ENCODE results near the gene CEP170B.
"Not testable (repeated sequence)": the region's sequence is repeated elsewhere in the genome, so short reads cannot be mapped to it uniquely, and the experiment has no call there.

CEP170B gene

DNA sequence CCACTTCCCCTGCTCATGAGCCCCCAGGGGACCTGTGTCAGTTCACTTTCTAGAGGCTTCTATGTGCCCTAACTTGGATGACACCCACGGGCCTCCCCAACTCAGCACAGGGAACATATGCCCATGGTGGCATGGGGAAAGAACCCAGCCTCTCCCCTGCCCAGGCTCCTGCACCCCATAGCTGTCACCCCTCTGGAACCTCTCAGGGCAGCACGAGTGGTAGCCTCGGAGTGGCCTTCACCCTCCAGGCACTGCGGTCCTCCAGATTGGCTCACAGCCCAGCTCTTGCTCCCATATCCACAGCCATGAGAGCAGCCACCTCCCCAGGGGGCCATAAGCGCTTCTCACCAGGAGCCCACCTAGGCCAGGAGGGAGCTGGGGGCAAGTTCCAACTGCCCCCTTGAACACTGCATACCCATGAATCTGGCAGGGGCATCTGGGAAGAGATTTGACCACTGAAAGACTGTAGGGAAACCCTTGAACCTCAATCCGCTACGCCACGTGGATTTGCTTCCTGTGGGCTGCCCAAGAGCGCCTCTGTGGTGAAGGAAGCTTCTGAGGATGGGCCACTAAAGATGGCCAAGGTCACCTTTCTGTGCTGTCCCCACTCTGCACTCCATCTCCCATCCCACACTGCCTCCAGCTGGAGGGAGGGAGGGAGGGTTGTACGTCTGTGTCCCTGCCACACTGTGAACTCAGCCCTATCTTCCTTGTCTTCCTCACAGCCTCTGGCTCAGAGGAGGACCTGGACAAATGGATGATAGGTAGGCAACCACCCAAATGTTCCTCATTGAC is 71.5 kb downstream of the CEP170B start:
- H3K36me3 ChIP-seq (ENCODE audit: control insufficient read depth, insufficient read depth, low read length), result peaks cover 11% of the 10 kb centered on the region
- H3K27me3 ChIP-seq (ENCODE audit: control insufficient read depth, insufficient read depth, low read length), result peaks cover 6% of the 10 kb centered on the region

DNA sequence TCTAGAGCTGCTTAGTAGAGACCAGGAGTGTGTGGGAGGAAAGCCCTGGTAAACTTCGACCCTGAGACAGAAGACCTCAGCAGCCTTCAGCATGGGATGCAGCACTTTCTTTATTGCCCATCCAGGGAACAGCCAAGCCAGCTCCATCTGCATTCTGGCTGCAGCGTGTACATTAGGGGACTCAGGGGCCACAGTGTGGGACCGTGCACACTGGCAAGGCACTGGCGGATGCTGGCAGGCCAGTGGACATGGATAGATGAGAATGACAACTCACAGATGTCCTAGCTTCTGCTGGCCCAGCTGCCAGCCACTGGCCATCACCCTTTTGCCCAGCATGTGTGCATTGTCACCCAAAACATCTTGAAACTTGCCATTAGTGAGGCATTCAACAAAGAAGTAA is 72.1 kb downstream of the CEP170B start:
- Histone ChIP-seq H3K27me3 (ENCODE audit: control insufficient read depth, insufficient read depth, low read length) (peaks cover 6% of the 10 kb centered on the region), H3K9ac (ENCODE audit: low read length) (no peak overlapping the region)

More for the DNA sequence above, 71.5 kb downstream of the CEP170B start:
- Histone ChIP-seq H3K9ac (ENCODE audit: low read length) (no peak overlapping the region), H3K4me1 (ENCODE audit: control insufficient read depth, insufficient read depth, low read length) (no peaks in the 10 kb centered on the region), H3K4me3 (ENCODE audit: low read length) (no peak overlapping the region), H3K27ac (ENCODE audit: low read depth, low read length) (no peak overlapping the region)

DNA sequence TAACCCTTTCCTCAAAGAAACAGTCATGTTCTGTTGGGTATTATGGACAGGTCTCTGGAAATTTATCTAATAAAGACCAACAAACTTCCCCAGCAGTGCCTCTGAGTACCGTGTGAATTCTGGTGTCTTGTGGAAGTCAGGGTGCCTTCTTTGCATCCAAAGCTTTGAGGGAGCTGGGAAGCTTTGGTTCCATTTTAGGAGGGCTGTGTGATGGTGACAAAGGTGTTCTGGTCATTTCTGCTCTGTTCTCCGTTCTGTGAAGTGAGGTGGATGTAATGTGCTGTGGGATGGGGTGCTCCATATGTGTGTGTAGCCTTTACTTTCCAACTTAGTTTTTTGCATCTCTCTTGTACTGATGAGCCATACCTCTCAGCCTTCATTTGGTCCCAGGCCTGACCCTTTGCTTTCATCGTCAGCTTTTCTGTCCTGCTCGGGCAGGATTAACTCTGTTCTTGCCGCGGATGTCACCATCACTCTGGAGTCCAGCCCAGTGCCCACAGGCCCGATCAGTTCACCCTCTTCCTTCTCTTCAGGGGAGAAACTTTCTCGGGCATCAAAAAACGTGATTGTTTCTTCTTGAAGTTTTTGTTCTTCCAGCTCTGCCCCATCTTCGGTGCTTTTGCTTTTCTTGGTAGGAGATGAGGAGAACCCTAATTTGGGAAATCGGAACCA is 72.8 kb downstream of the CEP170B start:
- peaks cover 6% of the 10 kb centered on the region for H3K27me3 ChIP-seq (ENCODE audit: control insufficient read depth, insufficient read depth, low read length)
- H3K9ac ChIP-seq (ENCODE audit: low read length), result no peak overlapping the region
- no peaks in the 10 kb centered on the region for H3K4me1 ChIP-seq (ENCODE audit: control insufficient read depth, insufficient read depth, low read length)
- H3K27ac ChIP-seq (ENCODE audit: low read depth, low read length), result no peak overlapping the region
- H3K36me3 ChIP-seq (ENCODE audit: control insufficient read depth, insufficient read depth, low read length), result peaks cover 11% of the 10 kb centered on the region
- no peak overlapping the region for H3K4me3 ChIP-seq (ENCODE audit: low read length)

More for the DNA sequence above, 72.1 kb downstream of the CEP170B start:
- H3K36me3 ChIP-seq (ENCODE audit: control insufficient read depth, insufficient read depth, low read length), result peaks cover 11% of the 10 kb centered on the region
- no peak overlapping the region for H3K27ac ChIP-seq (ENCODE audit: low read depth, low read length)
- H3K4me3 ChIP-seq (ENCODE audit: low read length), result no peak overlapping the region
- no peaks in the 10 kb centered on the region for H3K4me1 ChIP-seq (ENCODE audit: control insufficient read depth, insufficient read depth, low read length)

DNA sequence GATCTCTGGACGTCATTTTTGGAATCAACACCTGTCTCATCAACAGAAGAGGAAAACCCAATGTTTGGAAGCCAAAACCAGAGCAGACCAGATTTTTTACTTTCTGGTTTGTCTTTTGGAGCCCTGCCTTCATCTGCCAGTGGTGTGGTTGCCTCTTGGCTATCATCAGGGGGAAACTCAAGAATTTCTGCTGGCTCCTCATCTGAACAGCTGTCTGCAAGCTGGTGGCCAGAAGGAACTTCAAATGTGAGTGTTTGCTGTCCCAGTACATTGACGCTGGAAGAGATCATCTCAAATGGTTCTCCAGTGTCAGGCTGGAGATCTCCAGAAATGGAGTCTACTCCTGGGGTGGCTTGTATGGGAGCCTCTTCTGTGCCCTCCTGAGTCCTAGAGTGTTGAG is 73.4 kb downstream of the CEP170B start:
- no peak overlapping the region for H3K4me3 ChIP-seq (ENCODE audit: low read length)
- no peak overlapping the region for H3K27ac ChIP-seq (ENCODE audit: low read depth, low read length)
- H3K4me1 ChIP-seq (ENCODE audit: control insufficient read depth, insufficient read depth, low read length), result no peaks in the 10 kb centered on the region
- H3K9ac ChIP-seq (ENCODE audit: low read length), result no peak overlapping the region
- H3K36me3 ChIP-seq (ENCODE audit: control insufficient read depth, insufficient read depth, low read length), result peaks cover 11% of the 10 kb centered on the region
- peaks cover 6% of the 10 kb centered on the region for H3K27me3 ChIP-seq (ENCODE audit: control insufficient read depth, insufficient read depth, low read length)

DNA sequence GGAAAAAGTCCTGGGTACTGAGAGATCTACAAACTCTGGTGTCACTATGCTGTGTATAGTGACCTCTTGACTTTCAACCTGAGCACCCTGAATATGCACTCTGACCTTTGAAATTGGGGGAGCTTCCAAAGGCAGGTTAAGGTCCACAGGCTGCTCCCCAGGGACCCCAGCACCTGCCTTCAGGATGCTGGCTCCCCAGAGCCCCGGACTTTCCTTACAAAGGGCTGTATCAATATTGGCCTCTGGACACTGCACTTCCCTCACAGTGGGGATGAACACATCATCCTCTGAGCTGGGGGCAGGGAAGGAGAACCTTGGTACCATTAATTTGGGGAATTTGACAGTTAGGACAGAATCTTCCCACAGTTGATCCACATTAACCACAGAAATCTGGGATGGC is 73.9 kb downstream of the CEP170B start:
- Histone ChIP-seq H3K9ac (ENCODE audit: low read length) (no peak overlapping the region), H3K27me3 (ENCODE audit: control insufficient read depth, insufficient read depth, low read length) (peaks cover 6% of the 10 kb centered on the region), H3K27ac (ENCODE audit: low read depth, low read length) (no peak overlapping the region), H3K4me1 (ENCODE audit: control insufficient read depth, insufficient read depth, low read length) (no peaks in the 10 kb centered on the region), H3K4me3 (ENCODE audit: low read length) (no peak overlapping the region), H3K36me3 (ENCODE audit: control insufficient read depth, insufficient read depth, low read length) (peaks cover 11% of the 10 kb centered on the region)

DNA sequence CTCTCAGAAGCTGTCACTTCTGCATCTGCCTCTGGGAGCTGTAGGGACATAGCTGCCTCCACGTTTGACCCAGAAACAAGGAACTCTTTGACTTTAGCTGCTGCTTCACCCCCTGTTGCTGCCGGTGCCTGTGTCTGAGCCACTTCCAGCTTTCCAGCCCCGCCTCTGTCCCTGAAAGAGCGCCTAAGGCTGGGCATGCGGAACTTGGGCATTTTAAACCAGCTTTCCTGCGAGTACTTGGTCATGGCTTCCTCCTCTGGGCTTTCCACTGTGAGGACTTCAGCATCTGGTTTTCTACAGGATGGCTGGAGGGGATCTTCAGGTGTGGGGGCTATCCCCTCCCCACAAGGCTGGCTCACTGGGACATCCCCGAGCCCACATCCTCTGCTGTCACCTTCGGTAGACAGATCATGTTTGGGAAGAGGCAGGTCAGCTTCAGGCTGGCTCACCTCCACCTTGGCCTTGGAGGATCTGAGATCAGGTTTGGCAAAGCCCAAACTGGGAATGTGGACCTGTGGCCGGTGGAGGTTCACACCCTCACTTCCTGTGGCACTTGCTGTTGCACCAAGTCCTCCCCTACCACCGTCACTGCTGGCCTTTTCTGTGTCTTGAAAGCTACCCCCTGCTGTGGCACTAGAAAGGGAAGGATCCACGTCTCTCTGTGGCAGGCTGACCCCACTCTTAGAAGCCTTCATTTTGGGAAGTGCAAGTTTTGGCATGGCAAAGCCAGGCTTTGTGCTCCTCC is 74.8 kb downstream of the CEP170B start:
- Histone ChIP-seq H3K9ac (ENCODE audit: low read length) (no peak overlapping the region), H3K27ac (ENCODE audit: low read depth, low read length) (no peak overlapping the region), H3K36me3 (ENCODE audit: control insufficient read depth, insufficient read depth, low read length) (peaks cover 11% of the 10 kb centered on the region), H3K4me3 (ENCODE audit: low read length) (no peak overlapping the region), H3K4me1 (ENCODE audit: control insufficient read depth, insufficient read depth, low read length) (no peaks in the 10 kb centered on the region), H3K27me3 (ENCODE audit: control insufficient read depth, insufficient read depth, low read length) (peaks cover 2% of the 10 kb centered on the region)

DNA sequence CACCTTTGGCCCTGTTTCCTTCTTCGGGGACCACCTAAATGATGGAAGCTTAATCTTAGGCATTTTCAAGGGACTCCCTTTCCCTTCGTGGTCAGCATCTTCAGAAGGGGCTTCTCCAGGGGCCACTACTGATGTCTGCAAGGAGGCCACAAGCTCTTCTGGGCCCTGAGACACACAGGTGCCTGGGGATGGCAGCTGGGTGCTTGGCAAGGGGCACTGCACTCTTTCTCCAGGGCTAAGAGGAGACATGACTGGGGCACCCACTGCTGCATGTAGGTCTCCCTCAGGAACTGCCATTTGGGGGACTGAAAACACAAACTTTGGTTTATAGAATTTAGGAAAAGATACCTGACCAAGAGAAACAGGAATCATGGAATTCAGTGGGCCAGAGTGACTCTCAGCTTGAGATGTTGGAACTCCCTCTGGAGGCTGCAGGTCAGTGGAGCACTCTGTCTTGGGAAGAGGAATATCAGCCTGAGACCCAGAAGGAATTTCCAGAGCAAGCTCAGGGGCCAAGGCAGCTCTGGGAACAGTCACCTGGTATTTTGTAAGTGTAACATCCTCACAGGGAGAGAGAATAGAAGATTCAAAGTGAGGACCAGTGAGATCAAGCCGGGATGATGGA is 75.6 kb downstream of the CEP170B start:
- H3K36me3 ChIP-seq (ENCODE audit: control insufficient read depth, insufficient read depth, low read length), result peaks cover 11% of the 10 kb centered on the region
- H3K4me3 ChIP-seq (ENCODE audit: low read length), result no peak overlapping the region
- H3K27ac ChIP-seq (ENCODE audit: low read depth, low read length), result no peak overlapping the region
- H3K9ac ChIP-seq (ENCODE audit: low read length), result no peak overlapping the region
- peaks cover 2% of the 10 kb centered on the region for H3K27me3 ChIP-seq (ENCODE audit: control insufficient read depth, insufficient read depth, low read length)
- no peaks in the 10 kb centered on the region for H3K4me1 ChIP-seq (ENCODE audit: control insufficient read depth, insufficient read depth, low read length)

DNA sequence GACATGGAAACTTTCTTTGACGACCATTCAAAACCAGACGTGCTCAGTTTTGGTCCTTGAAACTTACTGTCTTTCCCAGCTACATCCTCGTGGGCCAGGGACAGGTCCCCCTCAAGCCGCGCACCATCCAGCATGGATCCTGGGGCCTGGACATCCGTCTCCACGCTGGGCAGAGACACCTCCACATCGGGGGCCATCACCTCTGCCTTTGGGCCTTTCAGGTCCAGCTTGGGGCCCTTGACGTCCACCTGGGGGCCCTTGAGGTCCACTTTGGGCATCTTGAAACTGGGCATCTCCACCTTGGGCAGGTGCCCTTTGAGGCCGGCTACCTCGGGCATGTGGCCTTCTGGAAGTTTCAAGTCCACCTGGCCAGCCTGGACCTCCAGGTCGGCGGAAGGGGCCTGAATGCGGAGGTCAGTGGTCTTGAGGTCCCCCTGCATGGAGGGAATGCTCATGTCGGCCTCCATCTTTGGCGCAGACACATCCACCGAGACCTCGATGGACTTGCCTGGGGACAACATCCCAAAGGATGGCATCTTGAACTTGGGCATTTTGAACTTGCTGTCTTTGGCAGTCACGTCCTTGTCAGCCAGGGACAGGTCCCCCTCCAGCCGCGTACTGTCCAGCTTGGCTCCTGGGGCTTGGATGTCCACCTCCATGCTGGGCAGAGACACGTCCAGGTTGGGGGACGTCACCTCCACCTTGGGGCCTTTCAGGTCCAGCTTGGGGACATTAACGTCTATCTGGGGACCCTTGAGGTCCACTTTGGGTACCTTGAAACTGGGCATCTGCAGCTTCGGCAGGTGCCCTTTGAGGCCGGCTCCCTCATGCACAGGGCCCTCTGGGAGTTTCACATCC is 76.7 kb downstream of the CEP170B start:
- Histone ChIP-seq H3K36me3 (ENCODE audit: control insufficient read depth, insufficient read depth, low read length) (peaks cover 11% of the 10 kb centered on the region), H3K27me3 (ENCODE audit: control insufficient read depth, insufficient read depth, low read length) (peaks cover 2% of the 10 kb centered on the region), H3K4me1 (ENCODE audit: control insufficient read depth, insufficient read depth, low read length) (no peaks in the 10 kb centered on the region), H3K9ac (ENCODE audit: low read length) (no peak overlapping the region), H3K4me3 (ENCODE audit: low read length) (no peak overlapping the region), H3K27ac (ENCODE audit: low read depth, low read length) (no peak overlapping the region)

DNA sequence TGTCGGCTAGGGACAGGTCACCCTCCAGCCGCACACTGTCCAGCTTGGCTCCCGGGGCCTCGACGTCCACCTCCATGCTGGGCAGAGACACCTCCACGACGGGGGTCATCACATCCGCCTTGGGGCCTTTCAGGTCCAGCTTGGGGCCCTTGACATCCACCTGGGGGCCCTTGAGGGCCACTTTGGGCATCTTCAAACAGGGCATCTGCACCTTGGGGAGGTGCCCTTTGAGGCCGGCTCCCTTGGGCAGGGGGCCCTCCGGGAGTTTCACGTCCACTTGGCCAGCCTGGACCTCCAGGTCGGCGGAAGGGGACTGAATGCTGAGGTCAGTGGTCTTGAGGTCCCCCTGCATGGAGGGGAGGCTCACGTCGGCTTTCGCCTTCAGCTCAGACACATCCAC is 77.5 kb downstream of the CEP170B start:
- Histone ChIP-seq H3K36me3 (ENCODE audit: control insufficient read depth, insufficient read depth, low read length) (peaks cover 11% of the 10 kb centered on the region), H3K4me3 (ENCODE audit: low read length) (no peak overlapping the region), H3K9ac (ENCODE audit: low read length) (no peak overlapping the region), H3K27ac (ENCODE audit: low read depth, low read length) (no peak overlapping the region), H3K27me3 (ENCODE audit: control insufficient read depth, insufficient read depth, low read length) (peaks cover 2% of the 10 kb centered on the region), H3K4me1 (ENCODE audit: control insufficient read depth, insufficient read depth, low read length) (no peaks in the 10 kb centered on the region)

DNA sequence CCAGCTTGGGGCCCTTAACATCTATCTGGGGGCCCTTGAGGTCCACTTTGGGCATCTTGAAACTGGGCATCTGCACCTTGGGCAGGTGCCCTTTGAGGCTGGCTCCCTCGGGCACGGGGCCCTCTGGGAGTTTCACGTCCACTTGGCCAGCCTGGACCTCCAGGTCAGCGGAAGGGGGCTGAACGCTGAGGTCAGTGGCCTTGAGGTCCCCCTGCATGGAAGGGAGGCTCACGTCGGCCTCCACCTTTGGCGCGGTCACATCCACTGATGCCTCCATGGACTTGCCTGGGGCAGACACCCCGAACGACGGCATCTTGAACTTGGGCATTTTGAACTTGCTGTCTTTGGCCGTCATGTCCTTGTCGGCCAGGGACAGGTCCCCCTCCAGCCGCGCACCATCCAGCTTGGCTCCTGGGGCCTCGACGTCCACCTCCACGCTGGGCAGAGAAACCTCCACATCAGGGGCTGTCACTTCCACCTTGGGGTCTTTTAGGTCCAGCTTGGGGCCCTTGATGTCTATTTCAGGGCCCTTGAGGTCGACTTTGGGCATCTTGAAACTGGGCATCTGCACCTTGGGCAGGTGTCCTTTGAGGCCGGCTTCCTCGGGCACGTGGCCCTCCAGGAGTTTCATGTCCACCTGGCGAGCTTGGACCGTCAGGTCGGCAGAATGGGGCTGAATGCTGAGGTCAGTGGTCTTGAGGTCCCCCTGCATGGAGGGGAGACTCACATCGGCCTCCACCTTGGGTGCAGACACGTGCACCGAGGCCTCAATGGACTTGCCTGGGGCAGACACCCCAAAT is 78.3 kb downstream of the CEP170B start:
- H3K27me3 ChIP-seq (ENCODE audit: control insufficient read depth, insufficient read depth, low read length); H3K27ac ChIP-seq (ENCODE audit: low read depth, low read length); H3K9ac ChIP-seq (ENCODE audit: low read length); H3K4me1 ChIP-seq (ENCODE audit: control insufficient read depth, insufficient read depth, low read length); H3K4me3 ChIP-seq (ENCODE audit: low read length): not testable (repeated sequence)
- H3K36me3 ChIP-seq (ENCODE audit: control insufficient read depth, insufficient read depth, low read length), result peaks cover 11% of the 10 kb centered on the region

DNA sequence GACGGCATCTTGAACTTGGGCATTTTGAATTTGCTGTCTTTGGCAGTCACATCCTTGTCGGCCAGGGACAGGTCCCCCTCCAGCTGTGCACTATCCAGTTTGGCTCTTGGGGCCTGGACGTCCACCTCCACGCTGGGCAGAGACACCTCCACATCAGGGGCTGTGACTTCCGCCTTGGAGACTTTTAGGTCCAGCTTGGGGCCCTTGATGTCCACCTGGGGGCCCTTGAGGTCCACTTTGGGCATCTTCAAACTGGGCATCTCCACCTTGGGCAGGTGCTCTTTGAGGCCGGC is 78.9 kb downstream of the CEP170B start:
- H3K36me3 ChIP-seq (ENCODE audit: control insufficient read depth, insufficient read depth, low read length), result peaks cover 10% of the 10 kb centered on the region
- not testable (repeated sequence) for H3K27me3 ChIP-seq (ENCODE audit: control insufficient read depth, insufficient read depth, low read length); H3K27ac ChIP-seq (ENCODE audit: low read depth, low read length); H3K4me1 ChIP-seq (ENCODE audit: control insufficient read depth, insufficient read depth, low read length); H3K9ac ChIP-seq (ENCODE audit: low read length); H3K4me3 ChIP-seq (ENCODE audit: low read length)
